GM12878 (cell line): ENCODE measurements around the gene TSPAN10. TPM values are rescaled to one million over a fixed set of nuclear protein-coding genes. Genes with fewer than 3 reads are reported as not detected.

ENCODE experiments used
- ATAC-seq: fragments of 200-7000 bp; cut with Tn5 transposase; 3 replicates; pipeline ENCODE4 v1.9.1; 2020; ENCODE audit warnings: mild to moderate bottlenecking, moderate library complexity
- BruUV-seq: library from RNA; stranded (reverse); fragments of 400-500 nt; replicated peaks from 2 replicates; lab custom pipeline; 2021; lab: Mats Ljungman, UMichigan
- CTCF ChIA-PET: fragments of 300-600 bp; sonication (Branson Sonifier 250); formaldehyde crosslinking; extraction: SDS; loops from one replicate; lab custom pipeline; 2021; ENCODE audit warnings: inconsistent platforms; lab: Yijun Ruan, JAX
- POLR2A ChIA-PET: fragments of 350-600 bp; formaldehyde crosslinking; extraction: SDS; loops from one replicate; lab custom pipeline; 2021; ENCODE audit warnings: inconsistent platforms; lab: Charles Lee
- RAD21 ChIA-PET: fragments of 300-600 bp; sonication (Branson Sonifier 250); formaldehyde crosslinking; loops from one replicate; lab custom pipeline; 2023; ENCODE audit warnings: antibody characterized with exemption; ENCODE audit not compliant: unreplicated experiment; lab: Charles Lee
- SMC1A ChIA-PET: fragments of 300-600 bp; sonication (Branson Sonifier 250); formaldehyde crosslinking; loops from one replicate; lab custom pipeline; 2023; ENCODE audit not compliant: unreplicated experiment, uncharacterized antibody; lab: Charles Lee
- DNase-seq: peaks from one replicate; pipeline ENCODE4 v3.0.0-alpha.2; 2011; ENCODE audit warnings: low read depth, low spot score
- FAIRE-seq: peaks from 3 replicates; lab custom pipeline; 2011; peaks lifted over from hg19 to GRCh38; lab: Jason Lieb, UNC
- H2AFZ ChIP-seq: 2 replicates; pipeline ENCODE4 v1.6.0; 2011; ENCODE audit warnings: low read depth, low read length, control low read depth; ENCODE audit not compliant: control insufficient read depth
- H3K27ac ChIP-seq: 2 replicates; pipeline ENCODE4 v1.5.1; 2011; ENCODE audit warnings: control low read depth; ENCODE audit not compliant: control insufficient read depth, insufficient read depth
- H3K27me3 ChIP-seq, 2 experiments: replicated peaks in 1 of 2; 2 replicates each; pipeline versions ENCODE4 v1.6.0 to v1.6.1; 2011; ENCODE audit warnings: low read length in 1 of 2; ENCODE audit not compliant: control insufficient read depth in 2 of 2, insufficient read depth in 2 of 2
- H3K36me3 ChIP-seq, 2 experiments: 2 replicates each; pipeline ENCODE4 v1.5.1; 2011; ENCODE audit warnings: low read length in 1 of 2; ENCODE audit not compliant: control insufficient read depth in 2 of 2, insufficient read depth in 2 of 2
- H3K4me1 ChIP-seq: 2 replicates; pipeline ENCODE4 v1.6.1; 2011; ENCODE audit warnings: mild to moderate bottlenecking, low read length, moderate library complexity, mixed read lengths; ENCODE audit not compliant: control insufficient read depth, insufficient read depth
- H3K4me2 ChIP-seq: 2 replicates; pipeline ENCODE4 v1.6.0; 2011; ENCODE audit warnings: control low read depth; ENCODE audit not compliant: control insufficient read depth, insufficient read depth
- H3K4me3 ChIP-seq: fragments of 200-600 bp; sonication (generic); 2 replicates; pipeline ENCODE4 v1.5.1; 2016
- H3K79me2 ChIP-seq: 2 replicates; pipeline ENCODE4 v1.6.0; 2011; ENCODE audit warnings: low read length; ENCODE audit not compliant: control insufficient read depth, insufficient read depth
- H3K9ac ChIP-seq: 2 replicates; pipeline ENCODE4 v1.8.0; 2011; ENCODE audit warnings: low read length, control low read depth, mixed read lengths; ENCODE audit not compliant: control insufficient read depth, insufficient read depth
- H3K9me3 ChIP-seq: replicated peaks from 3 replicates; pipeline ENCODE4 v1.5.1; 2011; ENCODE audit warnings: mild to moderate bottlenecking, low read length; ENCODE audit not compliant: control insufficient read depth, insufficient read depth
- H4K20me1 ChIP-seq: 2 replicates; pipeline ENCODE4 v1.6.0; 2011; ENCODE audit not compliant: control insufficient read depth, insufficient read depth
- BCLAF1 ChIP-seq: fragments of 450-650 bp; IDR thresholded peaks from 2 replicates; pipeline ENCODE4 v1.6.1; 2017; ENCODE audit warnings: antibody characterized with exemption, mild to moderate bottlenecking, moderate library complexity
- CHD2 ChIP-seq: IDR thresholded peaks from 2 replicates; pipeline ENCODE4 v1.6.1; 2011; ENCODE audit warnings: low read depth, low read length, improper control_type of control experiment, borderline replicate concordance
- CTCF ChIP-seq, 3 experiments: IDR thresholded peaks in 2 of 3; conservative IDR thresholded peaks in 1 of 3; 2 replicates each; pipeline ENCODE4 v1.5.1; 2011; ENCODE audit warnings: low read depth in 3 of 3, low read length in 3 of 3, mild to moderate bottlenecking in 3 of 3, control low read depth in 2 of 3, moderate library complexity in 2 of 3, inconsistent platforms in 1 of 3, mixed read lengths in 1 of 3; ENCODE audit not compliant: control insufficient read depth in 2 of 3, insufficient read depth in 1 of 3; ENCODE audit errors: extremely low read depth in 1 of 3
- DPF2 ChIP-seq: fragments of 450-650 bp; IDR thresholded peaks from 2 replicates; pipeline ENCODE4 v1.6.1; 2017; ENCODE audit warnings: mild to moderate bottlenecking
- E4F1 ChIP-seq: fragments of 450-650 bp; IDR thresholded peaks from 2 replicates; pipeline ENCODE4 v1.6.1; 2018; ENCODE audit warnings: borderline replicate concordance, mild to moderate bottlenecking; ENCODE audit not compliant: partially characterized antibody
- GABPA ChIP-seq: IDR thresholded peaks from 2 replicates; pipeline ENCODE4 v1.6.1; 2014; ENCODE audit warnings: antibody characterized with exemption, low read depth, mild to moderate bottlenecking, inconsistent platforms
- HCFC1 ChIP-seq: fragments of 150-350 bp; IDR thresholded peaks from 2 replicates; pipeline ENCODE4 v1.6.1; 2014; ENCODE audit warnings: low read length
- MYC ChIP-seq: IDR thresholded peaks from 2 replicates; pipeline ENCODE4 v1.6.1; 2011; ENCODE audit warnings: mild to moderate bottlenecking, low read length, moderate library complexity, inconsistent platforms; ENCODE audit not compliant: insufficient read depth, insufficient replicate concordance, insufficient read length, severe bottlenecking
- NFYA ChIP-seq: IDR thresholded peaks from 2 replicates; pipeline ENCODE4 v1.6.1; 2011; ENCODE audit warnings: low read depth, mild to moderate bottlenecking, low read length, improper control_type of control experiment, borderline replicate concordance
- NR2F1 ChIP-seq: fragments of 450-650 bp; conservative IDR thresholded peaks from 2 replicates; pipeline ENCODE4 v1.6.1; 2017; ENCODE audit warnings: mild to moderate bottlenecking
- RUNX3 ChIP-seq: IDR thresholded peaks from 2 replicates; pipeline ENCODE4 v1.6.1; 2012; ENCODE audit warnings: low read length, inconsistent platforms
- SMAD5 ChIP-seq: IDR thresholded peaks from 2 replicates; pipeline ENCODE4 v1.6.1; 2016; ENCODE audit warnings: antibody characterized with exemption, low read depth
- SMARCA5 ChIP-seq: fragments of 450-650 bp; IDR thresholded peaks from 2 replicates; pipeline ENCODE4 v1.6.1; 2017; ENCODE audit warnings: mild to moderate bottlenecking
- SRF ChIP-seq, 2 experiments: IDR thresholded peaks; 2 replicates each; pipeline ENCODE4 v1.6.1; 2011; ENCODE audit warnings: low read depth in 2 of 2, low read length in 2 of 2, mild to moderate bottlenecking in 1 of 2, moderate library complexity in 1 of 2
- WRNIP1 ChIP-seq: IDR thresholded peaks from 2 replicates; pipeline ENCODE4 v1.6.1; 2011; ENCODE audit warnings: low read depth, low read length, improper control_type of control experiment, borderline replicate concordance
- WGBS: methylation state at CpG from one replicate; pipeline ENCODE4 v1.1.6; 2016; ENCODE audit warnings: low lambda C conversion rate; ENCODE audit not compliant: insufficient replicate concordance, insufficient coverage; ENCODE audit errors: missing lambda C conversion rate; 5-methylcytosine and 5-hydroxymethylcytosine counted together
- in situ Hi-C: fragments of 300-500 bp; cut with MboI; formaldehyde crosslinking; loops from 9 replicates; pipeline ENCODE4 v1.14.3; 2018; ENCODE audit warnings: mixed read lengths
- intact Hi-C: fragments of 100-400 bp; cut with micrococcal nuclease; formaldehyde crosslinking; loops from one replicate; pipeline ENCODE4 v1.14.2; 2022; ENCODE audit not compliant: unreplicated experiment
- polyA plus RNA-seq, 11 experiments: library from polyadenylated mRNA; depleted of rRNA in 4 of 11; unstranded in 6 of 11; stranded (reverse) in 5 of 11; fragments of >200 nt; fragmentation: Nextera tagmentation in 4 of 11; fragmentation: Illumina TruSeq in 1 of 11; extraction: Ambion mirVana in 4 of 11; extraction: Trizol in 1 of 11; gene quantifications; 1 replicate in 1 of 11; 2 replicates in 10 of 11; pipeline versions ENCODE4 v1.2.1 to v1.2.3, GENCODE V29; 2011 to 2016; ENCODE audit warnings: inconsistent platforms in 2 of 11, missing spikeins in 2 of 11, low read depth in 1 of 11
- total RNA-seq, 4 experiments: library from RNA; depleted of rRNA in 3 of 4; stranded (reverse); fragments of >200 nt in 3 of 4; fragmentation: Illumina TruSeq in 1 of 4; extraction: Trizol in 1 of 4; gene quantifications; 2 replicates each; pipeline versions ENCODE4 v1.2.1 to v1.2.3, GENCODE V29; 2013 to 2021

Gene TSPAN10
- total and polyA plus RNA-seq, 10 of the 15 experiments (the other 5 are each of a cell fraction or from before 2014, with no cell fraction given): 0.13 to 0.82 (median 0.43) TPM

- CTCF ChIA-PET: interaction anchor here (0.8 to 1.5 kb wide), 6 partner anchors 9 to 150 kb away, joined by 3 to 5 read pairs (median 4); no protein-coding TSS in a partner anchor
- TF ChIP-seq MYC (no peak), CHD2 (peak; percentile 95), SMARCA5 (peak; percentile 66), CTCF (IDR thresholded peaks at IDR 0.05 in 2 of 3, conservative IDR thresholded peaks at IDR 0.05 in 1 of 3; ENCODE audit: control insufficient read depth in 2 of 3, extremely low read depth in 1 of 3, insufficient read depth in 1 of 3, low read depth in 3 of 3, low read length in 3 of 3) (no peak), RUNX3 (no peak; the same call in 1 of the 2 replicates), NFYA (peak; percentile 73), WRNIP1 (no peak), HCFC1 (peak; percentile 65), SMAD5 (no peak), BCLAF1 (no peak), SRF (IDR thresholded peaks at IDR 0.05; ENCODE audit: low read depth in 2 of 2, low read length in 2 of 2) (no peak), E4F1 (peak; percentile 93), NR2F1 (peak; percentile 68), DPF2 (peak; percentile 71), GABPA (peak; percentile 82)
Measured at GRCh38 chr17:81683584-81684441, 46.8 kb downstream of the TSPAN10 start, which contains the start of the genes ARL16 and HGS. ARL16 (minus strand) TSS chr17:81683797; CDS start chr17:81683753, 44 bp downstream. HGS (plus strand) TSS chr17:81684011; CDS start chr17:81684067, 56 bp downstream.

More at GRCh38 chr17:81683584-81684441, 46.8 kb downstream of the TSPAN10 start, which contains the start of the genes ARL16 and HGS:
- no peaks in the 10 kb centered on the region for H3K9me3 ChIP-seq
- no TSS peak for BruUV-seq
- WGBS: under 1% methylated on average over 106 of the region's 112 CpGs
- H3K27ac ChIP-seq: peak within 1 kb of the TSS; percentile 78
- FAIRE-seq: peak; percentile 97
- ChIA-PET POLR2A (interaction anchor here (0.5 to 4.0 kb wide), 10 partner anchors 16 to 133 kb away, joined by 3 to 32 read pairs (median 3); partner anchors contain the start of genes CCDC137 and MRPL12), SMC1A (no interaction called here), RAD21 (interaction anchor here (0.7 to 1.9 kb wide), 6 partner anchors 18 to 243 kb away, joined by 3 to 6 read pairs (median 4); partner anchors contain the start of gene MRPL12)
- intact Hi-C loops (loop anchor here (2.0 kb wide), 1 partner anchor 19 kb away; the partner anchor contains the start of gene MRPL12), in situ Hi-C loops (no loop called here)
- H3K27me3 ChIP-seq: no peaks in the 10 kb centered on the region
- H2AFZ ChIP-seq: peak within 1 kb of the TSS; percentile 24
- H4K20me1 ChIP-seq: peaks cover 8% of the 10 kb centered on the region; the same call in 1 of the 2 replicates
- H3K4me3 ChIP-seq: peak within 1 kb of the TSS; percentile 95
- peak within 1 kb of the TSS; percentile 97 for H3K4me2 ChIP-seq
- peaks cover 38% of the 10 kb centered on the region for H3K79me2 ChIP-seq
- H3K4me1 ChIP-seq: peaks cover 11% of the 10 kb centered on the region
- peak within 1 kb of the TSS; percentile 95 for H3K9ac ChIP-seq
- peak; percentile 99 for ATAC-seq
- H3K36me3 ChIP-seq: peaks cover 0 to 14% of the 10 kb centered on the region in 2 experiments; a peak in 3 of 4 replicates
- peak; percentile 95 for DNase-seq
